ENCODE results near the gene RND1.

The RND1 gene

GRCh38 chr12:48827026-48827425, 38.6 kb downstream of the RND1 start:
- no peak for DNase-seq (ENCODE audit: low spot score)

GRCh38 chr12:48826209-48826855, 39.3 kb downstream of the RND1 start:
- no peak for DNase-seq (ENCODE audit: low spot score)

GRCh38 chr12:48824905-48825304, 40.8 kb downstream of the RND1 start:
- DNase-seq (ENCODE audit: low spot score): no peak

DNA sequence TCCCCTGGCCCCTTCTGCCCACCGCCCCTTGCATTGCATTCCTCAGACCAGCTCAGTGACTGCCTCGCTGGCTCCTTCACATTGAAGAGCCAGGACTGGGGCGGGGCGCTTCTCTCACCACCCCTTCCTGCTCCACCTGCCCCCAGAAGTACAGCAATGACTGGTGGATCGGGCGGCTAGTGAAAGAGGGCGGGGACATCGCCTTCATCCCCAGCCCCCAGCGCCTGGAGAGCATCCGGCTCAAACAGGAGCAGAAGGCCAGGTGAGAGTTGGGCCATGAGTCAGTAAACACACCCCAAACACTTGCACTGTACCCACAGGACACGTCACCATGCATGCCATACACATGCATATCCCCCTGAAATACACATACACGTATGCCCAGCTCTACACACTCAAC, 41.6 kb downstream of the RND1 start:
- DNase-seq (ENCODE audit: low spot score): peak; percentile 25

DNA sequence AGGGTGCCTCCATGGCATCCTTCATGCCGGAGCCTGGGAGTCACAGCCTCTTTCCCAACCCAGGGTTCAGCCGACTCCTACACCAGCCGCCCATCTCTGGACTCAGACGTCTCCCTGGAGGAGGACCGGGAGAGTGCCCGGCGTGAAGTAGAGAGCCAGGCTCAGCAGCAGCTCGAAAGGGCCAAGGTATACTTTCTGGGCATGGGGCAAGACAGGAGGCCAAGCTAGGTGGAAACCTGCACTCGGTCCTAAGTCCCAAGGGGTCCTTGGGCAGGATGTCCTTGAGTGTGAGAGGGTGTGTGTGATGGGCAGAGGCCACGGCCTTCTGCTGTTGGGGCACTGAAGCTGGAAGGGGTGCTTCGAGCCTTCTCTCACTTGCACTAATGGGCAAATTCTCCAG, 42.4 kb downstream of the RND1 start:
- no peak for DNase-seq (ENCODE audit: low spot score)

DNA sequence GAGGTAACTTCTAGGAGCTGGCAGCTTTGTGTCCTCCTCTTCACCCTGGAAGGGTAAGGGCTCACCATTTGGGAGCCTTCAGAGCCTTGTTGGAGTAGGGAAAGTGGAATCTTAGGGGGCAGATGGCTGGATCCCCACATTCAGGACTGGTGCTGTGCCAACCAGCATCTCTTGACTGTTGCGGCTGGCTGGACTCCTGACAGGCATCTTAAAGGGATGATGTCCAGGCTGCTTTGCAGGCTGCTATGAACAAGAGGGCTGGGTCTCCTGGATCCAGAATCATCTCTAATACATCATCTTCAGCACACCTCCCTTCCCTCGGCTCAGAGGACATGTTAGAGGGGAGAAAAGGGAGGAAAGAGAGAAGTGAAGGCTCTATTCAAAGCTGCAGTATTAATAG, 43.0 kb downstream of the RND1 start:
- no peak for DNase-seq (ENCODE audit: low spot score)

DNA sequence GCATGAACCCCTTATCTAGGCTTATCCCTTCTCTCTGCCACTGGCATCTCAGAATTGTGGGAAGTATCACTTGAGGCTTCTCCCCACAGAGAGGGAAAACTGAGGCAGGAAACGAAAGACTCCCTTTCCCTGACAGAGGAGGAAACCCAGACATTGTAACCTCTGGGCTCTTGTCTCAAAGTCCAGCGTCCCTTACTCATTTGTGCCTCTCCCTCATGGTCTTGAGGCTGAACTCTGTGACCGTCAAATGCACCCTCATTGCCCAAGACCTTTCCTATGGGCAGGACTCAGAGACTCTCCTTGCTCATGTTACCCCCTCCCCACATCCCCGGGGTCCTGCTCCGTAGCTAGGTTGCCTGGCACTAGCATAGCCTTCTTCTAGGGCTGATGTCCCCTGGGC, 43.5 kb downstream of the RND1 start:
- no peak for DNase-seq (ENCODE audit: low spot score)

DNA sequence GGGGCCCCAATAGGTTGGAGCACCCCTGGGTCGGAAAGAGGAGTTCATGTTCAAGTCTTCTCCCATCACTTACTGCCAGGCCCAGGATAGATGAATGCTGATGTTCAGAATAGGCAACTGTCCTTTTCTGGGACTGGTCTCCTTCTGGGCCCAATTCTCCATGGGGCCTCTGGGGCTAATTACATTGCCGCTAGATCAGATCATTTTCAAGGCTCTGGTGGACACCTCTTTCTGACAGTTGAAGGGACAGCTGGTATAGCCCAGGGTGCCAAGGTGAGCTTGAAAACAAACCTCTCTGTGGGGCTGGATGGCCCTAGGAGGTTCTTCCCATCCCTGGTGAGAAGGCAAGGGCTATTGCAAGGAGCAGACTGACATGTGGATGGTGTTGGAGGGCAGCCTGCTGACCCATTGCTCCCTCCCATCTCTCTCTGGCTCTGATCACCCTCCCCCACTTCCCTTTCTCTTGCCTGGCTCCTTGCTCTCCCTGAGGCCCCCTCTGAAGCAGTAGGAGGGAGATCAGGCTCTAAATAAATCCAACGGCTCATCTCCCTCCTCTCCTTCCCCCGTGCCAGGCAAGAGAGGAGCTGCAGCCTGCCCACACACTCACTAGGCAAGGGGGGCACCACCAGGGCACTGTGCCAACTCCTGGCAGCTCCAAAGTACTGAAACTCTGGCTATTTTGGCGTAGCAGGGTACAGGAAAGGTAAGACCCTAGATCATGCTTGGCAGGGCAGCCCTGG, 45.5 kb downstream of the RND1 start:
- DNase-seq (ENCODE audit: low spot score): no peak

GRCh38 chr12:48818831-48819590, 46.7 kb downstream of the RND1 start:
- peak; percentile 15 for DNase-seq (ENCODE audit: low spot score)

GRCh38 chr12:48817873-48818830, 47.5 kb downstream of the RND1 start, which contains the start of gene CACNB3:
TSS of gene CACNB3 (plus strand) at chr12:48818496. CDS start at chr12:48818930, 434 bp downstream.
- peak; percentile 68 for DNase-seq (ENCODE audit: low spot score)

- no peak for DNase-seq (ENCODE audit: low spot score)
These were observed 49.4 kb downstream of the RND1 start for GRCh38 chr12:48816143-48816854.

DNA sequence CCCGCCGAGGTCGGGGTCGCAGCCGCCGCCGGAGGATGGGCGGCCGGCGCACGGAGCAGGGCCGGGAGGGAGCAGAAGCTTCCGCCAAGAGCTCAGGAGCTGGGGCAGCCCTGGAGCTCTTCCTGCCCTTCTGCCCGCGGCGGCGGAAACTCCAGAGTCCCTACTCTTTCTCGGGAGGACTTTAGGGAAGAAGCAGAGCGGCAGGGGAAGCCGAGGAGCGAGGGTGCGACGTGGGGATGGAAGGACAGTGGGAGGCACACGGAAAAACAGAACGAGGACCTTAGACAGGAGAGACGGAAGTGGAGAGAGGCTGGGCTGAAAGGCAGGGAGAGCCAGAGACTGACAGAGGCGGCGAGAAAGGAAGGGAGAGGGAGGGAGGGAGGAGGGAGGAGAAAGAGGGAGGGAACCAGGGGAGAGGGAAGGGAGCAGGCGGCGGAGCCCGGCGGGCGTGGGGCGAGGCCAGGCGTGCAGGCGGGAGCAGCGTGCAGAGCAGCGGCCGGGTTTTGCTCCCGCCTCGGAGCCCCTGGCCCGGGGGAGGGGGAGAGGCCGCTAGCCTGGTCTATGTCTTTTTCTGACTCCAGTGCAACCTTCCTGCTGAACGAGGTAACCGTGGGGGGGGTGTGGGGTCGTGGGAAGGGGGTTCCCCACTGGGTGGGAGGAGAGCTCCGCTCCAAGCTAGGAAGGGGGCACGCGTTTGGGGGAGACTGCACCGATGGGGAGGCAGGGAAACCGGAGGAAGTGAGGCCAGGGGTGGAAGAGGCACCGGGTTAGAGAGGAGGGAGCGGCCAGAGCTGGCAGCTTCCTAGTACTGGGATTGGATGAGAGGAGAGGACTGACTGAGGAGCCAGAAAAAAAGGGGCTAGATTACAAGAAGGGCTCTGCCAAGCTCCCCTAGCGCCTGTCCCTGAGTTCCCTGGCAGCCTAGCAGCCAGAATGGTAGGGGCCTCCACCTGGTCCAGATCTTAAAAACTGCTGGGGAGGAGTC, 50.3 kb downstream of the RND1 start:
- peak; percentile 19 for DNase-seq (ENCODE audit: low spot score)

- DNase-seq (ENCODE audit: low spot score): peak; percentile 82
These were observed 51.2 kb downstream of the RND1 start for GRCh38 chr12:48814262-48815125.

- DNase-seq (ENCODE audit: low spot score): no peak
These were observed 52.0 kb downstream of the RND1 start for GRCh38 chr12:48813465-48814261.

DNA sequence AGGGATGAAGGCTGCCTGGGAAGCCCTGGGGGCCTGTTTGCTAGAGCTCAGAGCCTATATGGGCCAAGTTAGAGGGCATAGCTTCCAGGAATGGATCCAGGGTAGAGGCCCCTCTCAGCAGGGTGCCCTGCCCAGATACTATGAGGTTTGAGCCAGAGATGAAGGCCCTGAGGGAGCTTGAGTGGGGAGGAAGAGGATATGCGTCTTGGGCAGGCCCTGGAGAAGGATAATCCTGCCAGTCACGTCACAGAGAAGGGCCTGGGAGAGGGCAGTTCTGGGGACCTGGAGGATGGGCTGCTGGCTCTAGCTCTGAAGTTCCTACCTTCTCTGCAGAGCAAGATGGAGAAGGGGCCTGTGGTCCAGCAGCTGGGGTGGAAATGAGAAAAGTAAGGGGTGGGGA, 53.3 kb downstream of the RND1 start:
- DNase-seq (ENCODE audit: low spot score): no peak

DNA sequence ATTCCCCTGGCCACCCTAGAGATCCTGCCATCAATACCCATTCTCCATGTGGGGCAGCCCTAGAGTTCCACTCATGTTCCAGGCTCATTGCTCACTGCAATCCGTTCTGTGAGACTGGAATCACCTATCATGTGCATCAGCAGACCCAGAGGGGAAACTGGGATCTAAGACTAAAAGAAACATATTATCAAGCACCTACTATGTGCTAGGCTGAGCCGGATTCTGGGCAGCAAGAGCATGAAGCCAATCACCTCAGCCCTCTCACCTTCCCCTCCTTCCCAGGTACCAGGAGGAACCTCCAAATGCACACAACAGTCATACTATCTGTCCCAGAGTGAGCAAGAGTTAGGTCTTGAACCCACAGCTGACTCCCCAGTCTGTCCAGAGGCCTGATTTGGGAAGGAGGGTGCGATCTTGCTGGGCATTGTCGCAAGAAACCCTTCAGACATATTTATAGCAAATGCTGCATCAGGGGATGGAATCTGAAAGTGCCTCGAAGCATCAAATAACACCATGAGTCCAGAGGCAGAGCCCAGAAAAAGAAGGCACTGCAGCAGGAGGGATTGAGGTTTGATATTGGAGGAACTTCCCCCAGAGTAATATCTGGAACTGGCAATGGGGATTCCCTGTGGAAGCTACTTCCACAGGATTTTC, 54.1 kb downstream of the RND1 start:
- no peak for DNase-seq (ENCODE audit: low spot score)

- no peak for DNase-seq (ENCODE audit: low spot score)
These were observed 54.7 kb downstream of the RND1 start for GRCh38 chr12:48810903-48811431.
